ENCODE results near the gene GRIK4. TPM values are rescaled to one million over a fixed set of nuclear protein-coding genes. Genes with fewer than 3 reads are reported as not detected.

GRIK4 gene
- total and polyA plus RNA-seq, 2 donors (not counting 3 experiments of a cell fraction or from before 2014, with no cell fraction given), result 0.81 to 1.6 TPM

GRCh38 chr11:120573756-120574354 is 62.3 kb downstream of the GRIK4 start:
- intact Hi-C loops (cut with micrococcal nuclease), result no loop called here
- dilution Hi-C loops (cut with MboI; ENCODE audit: extremely low pct_ligation_motif_present, low sequenced_read_pairs), result no loop called here
- POLR2A ChIA-PET, result no interaction called here
- Histone ChIP-seq H3K36me3 (ENCODE audit: control insufficient read depth in 2 of 2, extremely low read depth in 1 of 2, insufficient read depth in 2 of 2, low read length in 2 of 2) (no peaks in the 10 kb centered on the region), H3K27ac (ENCODE audit: insufficient read depth, low read depth, low read length) (no peak overlapping the region), H2AFZ (ENCODE audit: low read depth, low read length) (no peak overlapping the region), H3K27me3 (ENCODE audit: control insufficient read depth in 2 of 2, insufficient read depth in 2 of 2, low read length in 2 of 2) (peaks cover 0 to 3% of the 10 kb centered on the region in 2 experiments), H3K4me2 (ENCODE audit: insufficient read depth, low read length) (no peak overlapping the region), H3K4me3 (replicated peaks in 1 of 3; ENCODE audit: insufficient read depth in 1 of 3, low read depth in 1 of 3, low read length in 3 of 3) (no peak overlapping the region), H3K9me3 (replicated peaks; ENCODE audit: control insufficient read depth, insufficient read depth, low read length) (no peaks in the 10 kb centered on the region), H3K9ac (replicated peaks; ENCODE audit: extremely low read depth, insufficient read depth, low read length) (no peak overlapping the region), H3K9me1 (replicated peaks; ENCODE audit: control insufficient read depth, extremely low read depth, insufficient read depth, low read length) (no peaks in the 10 kb centered on the region), H4K20me1 (replicated peaks; ENCODE audit: control insufficient read depth, extremely low read depth, insufficient read depth, low read length) (no peaks in the 10 kb centered on the region), H3K4me1 (ENCODE audit: control insufficient read depth, extremely low read depth, insufficient read depth, low read length) (no peaks in the 10 kb centered on the region), H3K79me2 (ENCODE audit: control insufficient read depth, insufficient read depth, low read length) (no peaks in the 10 kb centered on the region)
- TF ChIP-seq POLR2AphosphoS5 (IDR thresholded peaks at IDR 0.05; ENCODE audit: insufficient read depth, low read depth, low read length), result no peak
- no peak for FAIRE-seq
- CTCF ChIA-PET, result interaction anchor here (0.6 to 1.4 kb wide), 3 partner anchors 13 to 1044 kb away, joined by 3 to 4 read pairs (median 3); no protein-coding TSS in a partner anchor
- no peak for DNase-seq (ENCODE audit: low read depth, low spot score)
- BruUV-seq (replicated peaks), result no TSS peak

DNA sequence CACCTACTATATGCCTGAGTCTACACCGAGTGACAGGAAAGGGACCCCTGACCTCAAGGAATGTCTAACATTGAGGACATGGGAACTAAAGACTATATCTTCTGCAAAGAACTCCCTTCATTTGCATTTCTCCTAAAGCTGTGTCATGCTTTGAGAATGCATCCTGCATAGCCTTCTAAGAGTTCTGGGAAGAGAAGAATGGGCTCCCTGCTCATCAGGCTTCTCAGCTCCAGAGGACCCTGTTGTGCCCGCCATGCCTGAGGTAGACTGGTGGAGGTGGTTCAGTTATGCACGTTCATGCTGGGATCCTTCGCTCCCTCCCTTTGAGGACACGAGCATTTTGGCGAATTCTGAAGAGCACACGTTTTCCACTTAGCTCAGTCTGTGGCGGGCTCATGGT is 63.3 kb downstream of the GRIK4 start:
- Histone ChIP-seq H3K9ac (replicated peaks; ENCODE audit: extremely low read depth, insufficient read depth, low read length) (no peak overlapping the region), H3K9me3 (replicated peaks; ENCODE audit: control insufficient read depth, insufficient read depth, low read length) (no peaks in the 10 kb centered on the region), H2AFZ (ENCODE audit: low read depth, low read length) (no peak overlapping the region), H3K27ac (ENCODE audit: insufficient read depth, low read depth, low read length) (no peak overlapping the region), H3K4me1 (ENCODE audit: control insufficient read depth, extremely low read depth, insufficient read depth, low read length) (no peaks in the 10 kb centered on the region), H3K4me2 (ENCODE audit: insufficient read depth, low read length) (no peak overlapping the region), H3K4me3 (replicated peaks in 1 of 3; ENCODE audit: insufficient read depth in 1 of 3, low read depth in 1 of 3, low read length in 3 of 3) (no peak overlapping the region), H3K27me3 (ENCODE audit: control insufficient read depth in 2 of 2, insufficient read depth in 2 of 2, low read length in 2 of 2) (peaks cover 0 to 3% of the 10 kb centered on the region in 2 experiments), H3K79me2 (ENCODE audit: control insufficient read depth, insufficient read depth, low read length) (no peaks in the 10 kb centered on the region), H3K36me3 (ENCODE audit: control insufficient read depth in 2 of 2, extremely low read depth in 1 of 2, insufficient read depth in 2 of 2, low read length in 2 of 2) (no peaks in the 10 kb centered on the region), H3K9me1 (replicated peaks; ENCODE audit: control insufficient read depth, extremely low read depth, insufficient read depth, low read length) (no peaks in the 10 kb centered on the region), H4K20me1 (replicated peaks; ENCODE audit: control insufficient read depth, extremely low read depth, insufficient read depth, low read length) (no peaks in the 10 kb centered on the region)
- dilution Hi-C loops (cut with MboI; ENCODE audit: extremely low pct_ligation_motif_present, low sequenced_read_pairs) (no loop called here), intact Hi-C loops (cut with micrococcal nuclease) (no loop called here)
- FAIRE-seq (no peak), DNase-seq (ENCODE audit: low read depth, low spot score) (no peak)
- BruUV-seq (replicated peaks), result no TSS peak
- ChIA-PET CTCF (no interaction called here), POLR2A (no interaction called here)
- TF ChIP-seq MYC (IDR thresholded peaks at IDR 0.05; ENCODE audit: low read depth, low read length) (no peak), MAX (IDR thresholded peaks at IDR 0.05; ENCODE audit: insufficient read depth, insufficient read length) (no peak), FOS (IDR thresholded peaks at IDR 0.05; ENCODE audit: borderline replicate concordance, insufficient read depth, low read length) (no peak), EZH2 (IDR thresholded peaks at IDR 0.05; ENCODE audit: borderline replicate concordance, low read depth, low read length, severe bottlenecking) (no peak), JUN (IDR thresholded peaks at IDR 0.05; ENCODE audit: borderline replicate concordance, insufficient read depth, insufficient read length, low read depth) (no peak)
